SK-N-SH treated with all-trans-retinoic acid at 6 μM for 48 hours (cell line): ENCODE data around the gene C1QBP.
A peak's percentile ranks its signal among the peaks of the same experiment; 100 is the strongest.

ENCODE experiments used
- ATAC-seq: fragments of 200-7000 bp; cut with Tn5 transposase; 3 replicates; pipeline ENCODE4 v1.9.1; 2020; ENCODE audit warnings: mild to moderate bottlenecking, moderate library complexity
- BACH2 ChIP-seq: fragments of 250-450 bp; sonication (Bioruptor Pico); IDR thresholded peaks from 2 replicates; pipeline ENCODE4 v1.9.0; 2021; ENCODE audit warnings: mild to moderate bottlenecking, borderline replicate concordance
- CSDC2 ChIP-seq: fragments of 250-450 bp; sonication (Bioruptor Pico); IDR thresholded peaks from 2 replicates; pipeline ENCODE4 v1.5.0; 2020; ENCODE audit warnings: mild to moderate bottlenecking, moderate library complexity
- GLIS3 ChIP-seq: fragments of 250-450 bp; sonication (Bioruptor Pico); IDR thresholded peaks from 2 replicates; pipeline ENCODE4 v1.5.0; 2020; ENCODE audit warnings: mild to moderate bottlenecking, moderate library complexity
- SNAI2 ChIP-seq: fragments of 250-450 bp; sonication (Bioruptor Pico); IDR thresholded peaks from 2 replicates; pipeline ENCODE4 v1.5.0; 2020; ENCODE audit warnings: mild to moderate bottlenecking, moderate library complexity
- TCF4 ChIP-seq: fragments of 250-450 bp; sonication (Bioruptor Pico); IDR thresholded peaks from 2 replicates; pipeline ENCODE4 v1.8.0; 2021; ENCODE audit warnings: mild to moderate bottlenecking, moderate library complexity, borderline replicate concordance
- TOX ChIP-seq: fragments of 250-450 bp; sonication (Bioruptor Pico); IDR thresholded peaks from 2 replicates; pipeline ENCODE4 v1.8.0; 2021; ENCODE audit warnings: mild to moderate bottlenecking, moderate library complexity, borderline replicate concordance
- ZFP3 ChIP-seq: fragments of 250-450 bp; sonication (Bioruptor Pico); IDR thresholded peaks from 2 replicates; pipeline ENCODE4 v1.5.0; 2020; ENCODE audit warnings: mild to moderate bottlenecking, moderate library complexity
- ZFP30 ChIP-seq: fragments of 450-650 bp; formaldehyde crosslinking; IDR thresholded peaks from 2 replicates; pipeline ENCODE4 v1.5.0; 2022; ENCODE audit warnings: mild to moderate bottlenecking, moderate library complexity
- ZNF565 ChIP-seq: fragments of 450-650 bp; formaldehyde crosslinking; conservative IDR thresholded peaks from 2 replicates; pipeline ENCODE4 v1.5.0; 2020; ENCODE audit warnings: low read depth, mild to moderate bottlenecking, moderate library complexity
- ZNF8 ChIP-seq: fragments of 450-650 bp; formaldehyde crosslinking; IDR thresholded peaks from 2 replicates; pipeline ENCODE4 v1.5.0; 2020; ENCODE audit warnings: mild to moderate bottlenecking, moderate library complexity
- TF ChIP-seq, protein P1 (sequence below): fragments of 250-450 bp; sonication (Bioruptor Pico); IDR thresholded peaks from 2 replicates; pipeline ENCODE4 v1.8.0; 2021; ENCODE audit warnings: low read depth, mild to moderate bottlenecking, moderate library complexity, borderline replicate concordance
- TF ChIP-seq, protein P2 (sequence below): fragments of 250-450 bp; sonication (Bioruptor Pico); IDR thresholded peaks from 2 replicates; pipeline ENCODE4 v1.5.0; 2020; ENCODE audit warnings: mild to moderate bottlenecking, moderate library complexity

C1QBP gene, protein sequence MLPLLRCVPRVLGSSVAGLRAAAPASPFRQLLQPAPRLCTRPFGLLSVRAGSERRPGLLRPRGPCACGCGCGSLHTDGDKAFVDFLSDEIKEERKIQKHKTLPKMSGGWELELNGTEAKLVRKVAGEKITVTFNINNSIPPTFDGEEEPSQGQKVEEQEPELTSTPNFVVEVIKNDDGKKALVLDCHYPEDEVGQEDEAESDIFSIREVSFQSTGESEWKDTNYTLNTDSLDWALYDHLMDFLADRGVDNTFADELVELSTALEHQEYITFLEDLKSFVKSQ

DNA sequence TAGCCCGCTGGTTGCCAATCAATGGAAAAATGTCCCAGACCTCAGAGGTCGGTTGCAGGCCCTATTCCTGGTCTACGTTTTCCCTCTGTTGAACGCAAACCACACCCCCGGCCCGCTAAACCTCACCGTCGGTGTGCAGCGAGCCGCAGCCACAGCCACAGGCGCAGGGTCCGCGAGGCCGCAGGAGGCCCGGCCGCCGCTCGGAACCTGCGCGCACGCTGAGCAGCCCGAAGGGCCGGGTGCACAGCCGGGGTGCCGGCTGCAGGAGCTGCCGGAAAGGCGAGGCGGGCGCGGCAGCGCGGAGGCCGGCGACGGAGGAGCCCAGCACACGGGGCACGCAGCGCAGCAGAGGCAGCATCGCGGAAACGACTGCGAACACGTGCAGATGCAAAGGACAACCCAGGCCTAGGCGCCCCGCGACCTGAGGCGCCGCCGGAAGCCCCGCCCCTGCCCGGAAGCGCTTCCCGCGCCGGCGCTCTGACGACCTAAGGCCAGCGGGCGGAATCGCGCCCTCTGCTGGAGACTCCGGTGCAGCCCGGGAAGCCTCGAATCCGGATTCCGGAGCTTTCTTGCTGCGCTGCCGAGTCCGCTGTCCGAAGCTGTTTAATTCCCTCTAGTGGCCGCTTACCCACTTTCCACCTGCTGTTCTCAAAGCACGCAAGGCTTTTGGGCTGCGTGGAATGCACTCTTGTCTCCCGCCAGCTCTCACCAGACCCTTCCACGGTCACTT lies at the start of gene C1QBP:
Gene C1QBP, minus strand, starts transcription at position 440 of the 730 bp plus-strand sequence. Its CDS starts 82 bp downstream, at position 358.
- 0 out of 2 replicates have a peak, but pooled peaks have one; percentile 53 for TF ChIP-seq CSDC2 (CRISPR knock-in tag)
- TF ChIP-seq ZFP3 (CRISPR knock-in tag) = peak; percentile 62; the same call in 1 of the 2 replicates
- TF ChIP-seq, protein P1, sequence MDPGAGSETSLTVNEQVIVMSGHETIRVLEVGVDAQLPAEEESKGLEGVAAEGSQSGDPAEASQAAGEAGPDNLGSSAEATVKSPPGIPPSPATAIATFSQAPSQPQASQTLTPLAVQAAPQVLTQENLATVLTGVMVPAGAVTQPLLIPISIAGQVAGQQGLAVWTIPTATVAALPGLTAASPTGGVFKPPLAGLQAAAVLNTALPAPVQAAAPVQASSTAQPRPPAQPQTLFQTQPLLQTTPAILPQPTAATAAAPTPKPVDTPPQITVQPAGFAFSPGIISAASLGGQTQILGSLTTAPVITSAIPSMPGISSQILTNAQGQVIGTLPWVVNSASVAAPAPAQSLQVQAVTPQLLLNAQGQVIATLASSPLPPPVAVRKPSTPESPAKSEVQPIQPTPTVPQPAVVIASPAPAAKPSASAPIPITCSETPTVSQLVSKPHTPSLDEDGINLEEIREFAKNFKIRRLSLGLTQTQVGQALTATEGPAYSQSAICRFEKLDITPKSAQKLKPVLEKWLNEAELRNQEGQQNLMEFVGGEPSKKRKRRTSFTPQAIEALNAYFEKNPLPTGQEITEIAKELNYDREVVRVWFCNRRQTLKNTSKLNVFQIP (CRISPR knock-in tag) = no peak
- ATAC-seq = peak; percentile 93

DNA sequence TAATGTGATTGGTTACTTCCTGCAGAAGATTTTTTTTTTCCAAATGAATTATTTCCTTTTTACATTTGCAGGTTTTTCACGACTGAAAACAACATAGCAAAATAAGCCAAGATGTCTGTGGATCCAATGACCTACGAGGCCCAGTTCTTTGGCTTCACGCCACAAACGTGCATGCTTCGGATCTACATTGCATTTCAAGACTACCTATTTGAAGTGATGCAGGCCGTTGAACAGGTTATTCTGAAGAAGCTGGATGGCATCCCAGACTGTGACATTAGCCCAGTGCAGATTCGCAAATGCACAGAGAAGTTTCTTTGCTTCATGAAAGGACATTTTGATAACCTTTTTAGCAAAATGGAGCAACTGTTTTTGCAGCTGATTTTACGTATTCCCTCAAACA lies 49.8 kb upstream of the C1QBP start:
- no peak for ATAC-seq
- TF ChIP-seq SNAI2 (CRISPR knock-in tag) (no peak), ZFP30 (CRISPR knock-in tag) (no peak), TCF4 (CRISPR knock-in tag) (no peak)

DNA sequence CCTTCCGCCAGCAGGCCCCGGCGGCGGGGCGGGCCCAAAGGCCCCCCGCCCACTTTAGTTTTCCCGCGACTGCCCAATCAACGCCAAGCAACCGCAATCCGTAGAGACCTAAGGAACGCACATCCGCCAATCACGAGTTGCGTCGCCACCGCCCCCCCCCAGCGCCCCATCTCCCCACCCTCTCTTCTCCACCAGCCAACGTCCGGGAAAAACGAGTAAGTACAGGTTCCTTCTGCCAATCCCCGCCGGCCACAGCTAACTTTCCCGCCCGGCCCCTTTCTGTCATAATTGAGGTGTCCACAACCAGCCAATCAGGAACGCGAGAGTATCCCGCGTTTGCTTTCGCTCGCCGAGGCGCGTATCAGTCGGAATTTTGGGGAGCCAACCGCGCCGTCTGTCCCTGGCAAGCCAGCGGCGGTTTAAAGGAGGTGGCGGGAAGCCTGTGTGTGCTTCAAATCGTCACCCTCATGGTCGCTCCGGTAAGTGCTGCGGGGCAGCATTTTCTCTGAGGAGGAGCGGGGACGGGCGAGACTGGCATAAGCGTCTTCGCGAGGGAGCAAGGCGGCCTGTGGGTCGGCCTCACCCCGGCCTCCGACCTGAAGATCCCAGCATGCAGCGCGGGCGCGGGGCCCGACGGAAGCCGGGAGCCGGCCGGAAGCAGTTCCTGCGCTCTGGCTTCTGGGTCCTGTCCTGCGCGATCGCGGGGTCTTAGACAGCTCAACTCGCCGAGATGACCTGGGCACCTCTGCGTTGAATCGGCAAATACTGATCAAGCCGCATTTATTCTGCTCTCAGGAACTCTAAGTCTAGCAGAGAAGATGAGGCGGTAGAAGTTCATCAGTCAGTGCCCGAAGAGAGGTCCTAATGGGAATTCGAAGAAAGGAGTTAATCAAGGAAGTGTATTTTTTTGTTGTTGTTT lies 47.5 kb upstream of the C1QBP start, which contains the start of gene MIS12:
Gene MIS12, plus strand, starts transcription at position 361 of the 919 bp plus-strand sequence. CDS start 2,297 bp downstream, outside the sequence.
- TF ChIP-seq, protein P2, sequence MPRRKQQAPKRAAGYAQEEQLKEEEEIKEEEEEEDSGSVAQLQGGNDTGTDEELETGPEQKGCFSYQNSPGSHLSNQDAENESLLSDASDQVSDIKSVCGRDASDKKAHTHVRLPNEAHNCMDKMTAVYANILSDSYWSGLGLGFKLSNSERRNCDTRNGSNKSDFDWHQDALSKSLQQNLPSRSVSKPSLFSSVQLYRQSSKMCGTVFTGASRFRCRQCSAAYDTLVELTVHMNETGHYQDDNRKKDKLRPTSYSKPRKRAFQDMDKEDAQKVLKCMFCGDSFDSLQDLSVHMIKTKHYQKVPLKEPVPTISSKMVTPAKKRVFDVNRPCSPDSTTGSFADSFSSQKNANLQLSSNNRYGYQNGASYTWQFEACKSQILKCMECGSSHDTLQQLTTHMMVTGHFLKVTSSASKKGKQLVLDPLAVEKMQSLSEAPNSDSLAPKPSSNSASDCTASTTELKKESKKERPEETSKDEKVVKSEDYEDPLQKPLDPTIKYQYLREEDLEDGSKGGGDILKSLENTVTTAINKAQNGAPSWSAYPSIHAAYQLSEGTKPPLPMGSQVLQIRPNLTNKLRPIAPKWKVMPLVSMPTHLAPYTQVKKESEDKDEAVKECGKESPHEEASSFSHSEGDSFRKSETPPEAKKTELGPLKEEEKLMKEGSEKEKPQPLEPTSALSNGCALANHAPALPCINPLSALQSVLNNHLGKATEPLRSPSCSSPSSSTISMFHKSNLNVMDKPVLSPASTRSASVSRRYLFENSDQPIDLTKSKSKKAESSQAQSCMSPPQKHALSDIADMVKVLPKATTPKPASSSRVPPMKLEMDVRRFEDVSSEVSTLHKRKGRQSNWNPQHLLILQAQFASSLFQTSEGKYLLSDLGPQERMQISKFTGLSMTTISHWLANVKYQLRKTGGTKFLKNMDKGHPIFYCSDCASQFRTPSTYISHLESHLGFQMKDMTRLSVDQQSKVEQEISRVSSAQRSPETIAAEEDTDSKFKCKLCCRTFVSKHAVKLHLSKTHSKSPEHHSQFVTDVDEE (CRISPR knock-in tag) = 0 out of 2 replicates have a peak, but pooled peaks have one; percentile 13
- no peak for TF ChIP-seq BACH2
- TF ChIP-seq ZFP3 (CRISPR knock-in tag) = peak; percentile 68; the same call in 1 of the 2 replicates
- TF ChIP-seq GLIS3 (CRISPR knock-in tag) = 0 out of 2 replicates have a peak, but pooled peaks have one; percentile 49
- ATAC-seq = peak; percentile 97

DNA sequence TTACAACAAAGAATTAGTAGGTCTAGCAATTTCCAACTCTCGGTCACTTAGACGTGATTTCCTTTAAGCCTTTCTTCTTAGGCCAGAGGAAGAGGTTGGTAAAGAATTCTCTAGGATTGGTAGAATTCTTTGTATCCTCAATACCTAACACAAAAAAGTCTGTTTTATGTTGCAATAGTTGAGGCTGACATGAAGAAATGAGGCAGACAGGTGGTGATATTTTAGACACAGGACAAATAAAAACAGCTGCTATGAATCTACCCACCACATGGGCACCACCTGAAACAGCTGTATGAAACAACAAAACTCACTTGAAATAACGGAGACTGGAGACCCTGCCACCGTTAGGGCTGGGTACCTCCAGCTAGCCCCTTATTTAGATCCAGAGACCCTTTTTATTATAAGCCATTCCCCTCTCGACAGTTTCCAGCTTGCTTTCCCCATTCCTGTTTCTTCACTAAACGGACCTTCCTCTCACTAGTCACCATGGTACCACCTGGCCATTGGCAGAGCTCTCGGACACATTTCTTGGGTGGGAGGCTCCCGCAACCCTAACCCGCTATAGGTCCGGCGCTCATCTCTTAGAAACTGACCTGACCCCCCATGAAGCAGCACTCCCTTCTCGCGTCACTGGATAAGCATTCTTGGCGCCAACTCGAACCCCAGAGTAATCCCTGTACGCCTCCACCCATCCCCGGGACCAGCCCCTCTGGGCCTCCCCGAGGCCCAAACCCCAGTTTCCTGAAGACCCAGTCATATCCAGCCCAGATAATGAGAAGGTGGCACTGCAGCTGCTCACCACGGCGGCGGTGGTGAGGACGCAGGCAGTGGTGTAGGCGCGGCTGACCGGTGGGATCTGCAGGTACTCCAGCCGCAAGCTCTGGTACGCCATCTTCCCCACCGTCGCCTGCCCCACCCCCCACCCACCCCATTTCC lies 46.6 kb upstream of the C1QBP start, which contains the start of gene DERL2:
Gene DERL2, minus strand, starts transcription at position 909 of the 936 bp plus-strand sequence. Its CDS starts 17 bp downstream, at position 892.
- peak; percentile 25 for ATAC-seq

DNA sequence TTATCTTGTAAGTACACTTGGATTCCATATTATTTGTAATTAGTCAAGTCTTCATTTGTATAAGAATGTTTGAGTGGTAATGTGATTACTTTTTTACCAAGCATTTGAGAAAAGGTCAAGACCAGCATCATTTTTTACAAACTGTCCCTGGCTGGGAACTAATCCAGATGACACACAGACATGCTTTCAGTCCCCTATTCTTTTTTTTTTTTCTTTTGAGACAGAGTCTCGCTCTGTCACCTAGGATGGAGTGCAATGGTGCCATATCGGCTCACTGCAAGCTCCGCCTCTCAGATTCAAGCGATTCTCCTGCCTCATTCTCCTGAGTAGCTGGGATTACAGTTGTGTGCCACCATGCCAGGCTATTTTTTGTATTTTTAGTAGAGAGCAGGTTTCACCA lies 42.5 kb upstream of the C1QBP start:
- TF ChIP-seq, protein P1 (CRISPR knock-in tag) = no peak
- TF ChIP-seq TOX (CRISPR knock-in tag) = no peak
- ATAC-seq = no peak

More for the DNA sequence above, 46.6 kb upstream of the C1QBP start, which contains the start of gene DERL2:
- TF ChIP-seq ZNF8 = peak; percentile 86
- TF ChIP-seq ZFP30 (CRISPR knock-in tag) = no peak
- TF ChIP-seq ZNF565 (CRISPR knock-in tag) = no peak
